Measurements from ENCODE around the gene PCDHGA6. TPM values are rescaled to one million over a fixed set of nuclear protein-coding genes. Genes with fewer than 3 reads are reported as not detected.
"Not testable (repeated sequence)": the region's sequence is repeated elsewhere in the genome, so short reads cannot be mapped to it uniquely, and the experiment has no call there.

Gene PCDHGA6
- polyA plus RNA-seq, 1 of the 3 experiments (the other 2 are of a cell fraction) = 1.4 TPM

DNA sequence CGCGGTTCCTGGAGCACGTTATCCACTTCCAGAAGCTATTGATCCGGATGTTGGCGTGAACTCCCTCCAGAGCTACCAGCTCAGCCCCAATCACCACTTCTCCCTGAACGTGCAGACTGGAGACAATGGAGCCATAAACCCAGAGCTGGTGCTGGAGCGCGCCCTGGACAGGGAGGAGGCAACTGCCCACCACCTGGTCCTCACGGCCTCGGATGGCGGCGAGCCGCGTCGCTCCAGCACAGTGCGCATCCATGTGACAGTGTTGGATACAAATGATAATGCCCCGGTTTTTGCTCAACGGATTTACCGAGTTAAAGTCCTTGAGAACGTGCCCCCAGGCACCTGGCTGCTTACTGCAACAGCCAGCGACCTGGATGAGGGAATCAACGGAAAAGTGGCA lies 29.7 kb downstream of the PCDHGA6 start:
- Histone ChIP-seq H3K9me2 (no peaks in the 10 kb centered on the region), H3F3A (replicated peaks; ENCODE audit: insufficient read depth) (no peaks in the 10 kb centered on the region), H3K9ac (no peak overlapping the region), H3K27ac (ENCODE audit: low read depth in 2 of 2, low read length in 1 of 2) (no peak overlapping the region), H3K4me2 (no peak overlapping the region), H3K9me3 (peaks cover 7% of the 10 kb centered on the region), H3K4me3 (ENCODE audit: low read depth in 2 of 2, low read length in 1 of 2) (no peak overlapping the region; a peak in 1 of 4 replicates), H3K27me3 (ENCODE audit: insufficient read depth) (no peaks in the 10 kb centered on the region), H4K20me1 (ENCODE audit: insufficient read depth) (no peaks in the 10 kb centered on the region), H3K4me1 (ENCODE audit: control insufficient read depth in 1 of 2, insufficient read depth in 2 of 2, low read depth in 1 of 2, low read length in 1 of 2) (no peaks in the 10 kb centered on the region), H3K36me3 (replicated peaks in 1 of 2; ENCODE audit: control insufficient read depth in 1 of 2, insufficient read depth in 2 of 2, low read length in 1 of 2) (peaks cover 0 to 9% of the 10 kb centered on the region in 2 experiments), H3K79me2 (ENCODE audit: insufficient read depth) (no peaks in the 10 kb centered on the region), H2AFZ (ENCODE audit: low read depth) (no peak overlapping the region)
- CTCF ChIA-PET = no interaction called here
- POLR2A ChIA-PET = no interaction called here
- DNase-seq = no peak
- no peak for TF ChIP-seq MXI1 (IDR thresholded peaks at IDR 0.05; ENCODE audit: low read depth, low read length)
- TF ChIP-seq TEAD4 (IDR thresholded peaks at IDR 0.05; ENCODE audit: borderline replicate concordance, insufficient read depth) = no peak
- no peak for TF ChIP-seq RAD21 (IDR thresholded peaks at IDR 0.05; ENCODE audit: low read length)
- TF ChIP-seq NFIC (IDR thresholded peaks at IDR 0.05; ENCODE audit: borderline replicate concordance) = no peak
- TF ChIP-seq, protein P1, sequence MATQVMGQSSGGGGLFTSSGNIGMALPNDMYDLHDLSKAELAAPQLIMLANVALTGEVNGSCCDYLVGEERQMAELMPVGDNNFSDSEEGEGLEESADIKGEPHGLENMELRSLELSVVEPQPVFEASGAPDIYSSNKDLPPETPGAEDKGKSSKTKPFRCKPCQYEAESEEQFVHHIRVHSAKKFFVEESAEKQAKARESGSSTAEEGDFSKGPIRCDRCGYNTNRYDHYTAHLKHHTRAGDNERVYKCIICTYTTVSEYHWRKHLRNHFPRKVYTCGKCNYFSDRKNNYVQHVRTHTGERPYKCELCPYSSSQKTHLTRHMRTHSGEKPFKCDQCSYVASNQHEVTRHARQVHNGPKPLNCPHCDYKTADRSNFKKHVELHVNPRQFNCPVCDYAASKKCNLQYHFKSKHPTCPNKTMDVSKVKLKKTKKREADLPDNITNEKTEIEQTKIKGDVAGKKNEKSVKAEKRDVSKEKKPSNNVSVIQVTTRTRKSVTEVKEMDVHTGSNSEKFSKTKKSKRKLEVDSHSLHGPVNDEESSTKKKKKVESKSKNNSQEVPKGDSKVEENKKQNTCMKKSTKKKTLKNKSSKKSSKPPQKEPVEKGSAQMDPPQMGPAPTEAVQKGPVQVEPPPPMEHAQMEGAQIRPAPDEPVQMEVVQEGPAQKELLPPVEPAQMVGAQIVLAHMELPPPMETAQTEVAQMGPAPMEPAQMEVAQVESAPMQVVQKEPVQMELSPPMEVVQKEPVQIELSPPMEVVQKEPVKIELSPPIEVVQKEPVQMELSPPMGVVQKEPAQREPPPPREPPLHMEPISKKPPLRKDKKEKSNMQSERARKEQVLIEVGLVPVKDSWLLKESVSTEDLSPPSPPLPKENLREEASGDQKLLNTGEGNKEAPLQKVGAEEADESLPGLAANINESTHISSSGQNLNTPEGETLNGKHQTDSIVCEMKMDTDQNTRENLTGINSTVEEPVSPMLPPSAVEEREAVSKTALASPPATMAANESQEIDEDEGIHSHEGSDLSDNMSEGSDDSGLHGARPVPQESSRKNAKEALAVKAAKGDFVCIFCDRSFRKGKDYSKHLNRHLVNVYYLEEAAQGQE (IDR thresholded peaks at IDR 0.05; ENCODE audit: low read depth, low read length) = no peak
- no peak for TF ChIP-seq EZH2phosphoT487 (IDR thresholded peaks at IDR 0.05; ENCODE audit: borderline replicate concordance, low read depth)
- no peak for TF ChIP-seq FOSL2 (IDR thresholded peaks at IDR 0.05; ENCODE audit: borderline replicate concordance, low read depth)
- TF ChIP-seq MEF2A (IDR thresholded peaks at IDR 0.05; ENCODE audit: borderline replicate concordance, low read depth) = no peak
- no peak for TF ChIP-seq CHD2 (IDR thresholded peaks at IDR 0.05; ENCODE audit: low read length, partially characterized antibody)
- TF ChIP-seq RCOR1 (IDR thresholded peaks at IDR 0.05; ENCODE audit: low read length) = no peak
- TF ChIP-seq NRF1 (IDR thresholded peaks at IDR 0.05; ENCODE audit: low read depth, low read length) = no peak
- no peak for TF ChIP-seq POLR2AphosphoS5 (IDR thresholded peaks at IDR 0.05; ENCODE audit: low read depth, low read length)
- no peak for TF ChIP-seq ELF1 (IDR thresholded peaks at IDR 0.05)
- WGBS (ENCODE audit: low lambda C conversion rate) = 79% methylated on average over 22 of the region's 22 CpGs

DNA sequence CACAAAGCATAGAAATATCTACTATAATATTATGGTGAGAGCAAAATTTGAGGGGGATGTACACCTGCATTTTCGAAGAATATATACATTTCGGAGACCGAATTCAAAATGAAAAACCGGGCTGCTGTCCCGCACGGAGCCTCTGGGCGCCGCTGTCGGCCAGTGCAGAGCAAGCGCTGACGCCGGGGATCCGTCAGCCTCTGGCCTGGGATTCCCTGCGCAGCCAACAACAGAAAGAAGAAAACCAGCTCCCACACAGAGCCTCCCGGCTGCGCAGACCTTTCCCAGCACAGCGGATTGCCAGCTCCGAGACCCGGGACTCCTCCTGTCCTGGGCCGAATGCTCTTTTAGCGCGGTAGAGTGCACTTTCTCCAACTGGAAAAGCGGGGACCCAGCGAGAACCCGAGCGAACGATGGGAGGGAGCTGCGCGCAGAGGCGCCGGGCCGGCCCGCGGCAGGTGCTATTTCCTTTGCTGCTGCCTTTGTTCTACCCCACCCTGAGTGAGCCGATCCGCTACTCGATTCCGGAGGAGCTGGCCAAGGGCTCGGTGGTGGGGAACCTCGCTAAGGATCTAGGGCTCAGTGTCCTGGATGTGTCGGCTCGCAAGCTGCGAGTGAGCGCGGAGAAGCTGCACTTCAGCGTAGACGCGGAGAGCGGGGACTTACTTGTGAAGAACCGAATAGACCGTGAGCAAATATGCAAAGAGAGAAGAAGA lies 34.3 kb downstream of the PCDHGA6 start, which contains the start of gene PCDHGB6:
PCDHGB6 (plus strand) TSS at position 232 of the 716 bp plus-strand sequence; CDS start at position 414, 182 bp downstream.
- H3K9me2 ChIP-seq; H3K9me3 ChIP-seq; H3K4me3 ChIP-seq (ENCODE audit: low read depth in 2 of 2, low read length in 1 of 2); H3K79me2 ChIP-seq (ENCODE audit: insufficient read depth); DNase-seq; H3K36me3 ChIP-seq (replicated peaks in 1 of 2; ENCODE audit: control insufficient read depth in 1 of 2, insufficient read depth in 2 of 2, low read length in 1 of 2); POLR2A ChIA-PET; H3K9ac ChIP-seq; H3K27me3 ChIP-seq (ENCODE audit: insufficient read depth); H3K4me1 ChIP-seq (ENCODE audit: control insufficient read depth in 1 of 2, insufficient read depth in 2 of 2, low read depth in 1 of 2, low read length in 1 of 2); H3K27ac ChIP-seq (ENCODE audit: low read depth in 2 of 2, low read length in 1 of 2); H2AFZ ChIP-seq (ENCODE audit: low read depth); H4K20me1 ChIP-seq (ENCODE audit: insufficient read depth); H3K4me2 ChIP-seq; H3F3A ChIP-seq (replicated peaks; ENCODE audit: insufficient read depth): not testable (repeated sequence)
- WGBS (ENCODE audit: low lambda C conversion rate) = 75% methylated on average over 38 of the region's 51 CpGs
- CTCF ChIA-PET = interaction anchor here (2.2 kb wide), 1 partner anchor 150 kb away, joined by 8 read pairs; no protein-coding TSS in a partner anchor
